ENCODE data around the gene CGRRF1.

GRCh38 chr14:54565785-54566409, 56.2 kb downstream of the CGRRF1 start:
- TF ChIP-seq POLR2A (IDR thresholded peaks at IDR 0.05; ENCODE audit: low read length): peak; percentile 33
- no peak for TF ChIP-seq GATA1 (IDR thresholded peaks at IDR 0.05; ENCODE audit: low read depth, low read length)
